Eye (tissue), 1 donor: Measurements from ENCODE around the gene SDHAF2.
A peak's percentile ranks its signal among the peaks of the same experiment; 100 is the strongest.
"Not testable (repeated sequence)": the region's sequence is repeated elsewhere in the genome, so short reads cannot be mapped to it uniquely, and the experiment has no call there.

Experiments used
- DNase-seq: peaks from one replicate; pipeline ENCODE4 v3.0.0-alpha.2; 2015

Gene SDHAF2

GRCh38 chr11:61477126-61477525, 47.2 kb downstream of the SDHAF2 start:
- DNase-seq = no peak

- peak; percentile 79 for DNase-seq
Measured at GRCh38 chr11:61477727-61478148, 47.8 kb downstream of the SDHAF2 start.

GRCh38 chr11:61479360-61480058, 49.6 kb downstream of the SDHAF2 start:
- DNase-seq = not testable (repeated sequence)

GRCh38 chr11:61480261-61480993, 50.5 kb downstream of the SDHAF2 start:
- DNase-seq = no peak

- DNase-seq = peak; percentile 94
Measured at GRCh38 chr11:61480994-61481335, 51.0 kb downstream of the SDHAF2 start.

GRCh38 chr11:61481806-61482205, 51.9 kb downstream of the SDHAF2 start:
- DNase-seq = peak; percentile 48

GRCh38 chr11:61482513-61482912, 52.6 kb downstream of the SDHAF2 start:
- DNase-seq = peak; percentile 72

- no peak for DNase-seq
Measured at GRCh38 chr11:61484541-61484940, 54.6 kb downstream of the SDHAF2 start.

GRCh38 chr11:61485080-61485479, 55.2 kb downstream of the SDHAF2 start:
- DNase-seq = no peak

GRCh38 chr11:61486011-61486620, 56.2 kb downstream of the SDHAF2 start:
- no peak for DNase-seq

- no peak for DNase-seq
Measured at GRCh38 chr11:61486779-61487178, 56.9 kb downstream of the SDHAF2 start.

- no peak for DNase-seq
Measured at GRCh38 chr11:61487342-61488025, 57.6 kb downstream of the SDHAF2 start.

GRCh38 chr11:61488651-61489291, 58.8 kb downstream of the SDHAF2 start:
- DNase-seq = peak; percentile 89

GRCh38 chr11:61489833-61490721, 60.2 kb downstream of the SDHAF2 start:
- peak; percentile 80 for DNase-seq

- no peak for DNase-seq
Measured at GRCh38 chr11:61491736-61492395, 61.9 kb downstream of the SDHAF2 start.

- DNase-seq = no peak
Measured at GRCh38 chr11:61494381-61494961, 64.5 kb downstream of the SDHAF2 start.

GRCh38 chr11:61495801-61496601, 66.1 kb downstream of the SDHAF2 start:
- peak; percentile 87 for DNase-seq
